ENCODE measurements around the gene UIMC1. TPM values are rescaled to one million over a fixed set of nuclear protein-coding genes. Genes with fewer than 3 reads are reported as not detected.

UIMC1 gene
- total RNA-seq, 1 experiment from 2014 or later, result 38.4 TPM

DNA sequence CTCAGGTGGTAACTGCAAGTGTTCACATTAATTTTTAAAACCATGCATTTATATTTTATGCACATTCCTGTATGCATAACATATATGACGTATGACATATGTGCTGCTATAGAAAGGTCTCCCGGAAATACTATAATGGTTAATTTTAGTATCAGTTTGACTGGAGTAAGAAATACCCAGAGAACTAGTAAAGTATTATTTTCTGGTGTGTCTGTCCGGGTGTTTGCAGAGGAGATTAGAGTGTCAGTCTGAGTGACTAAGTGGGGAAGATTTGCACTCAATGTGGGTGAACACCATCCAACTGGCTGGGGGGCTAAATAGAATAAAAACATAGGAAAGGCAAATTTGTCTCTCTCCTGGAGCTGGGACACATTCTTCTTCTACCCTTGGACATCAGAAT, 26.9 kb downstream of the UIMC1 start:
- intact Hi-C loops (cut with micrococcal nuclease), result no loop called here
- ATAC-seq (no peak), DNase-seq (ENCODE audit: low read depth, low spot score) (no peak)
- BruUV-seq (replicated peaks), result TSS peak; percentile 38
- H3K4me3 ChIP-seq (replicated peaks in 1 of 2; ENCODE audit: low read depth in 1 of 2, low read length in 2 of 2), result no peak overlapping the region
- POLR2A ChIA-PET, result no interaction called here
- H2AFZ ChIP-seq (ENCODE audit: low read depth, low read length, poor library complexity, severe bottlenecking), result no peak overlapping the region
- H3K9me3 ChIP-seq (ENCODE audit: control insufficient read depth in 1 of 2, insufficient read depth in 1 of 2, low read depth in 1 of 2, low read length in 2 of 2), result no peaks in the 10 kb centered on the region
- H3K4me2 ChIP-seq (ENCODE audit: low read length), result no peak overlapping the region
- CTCF ChIA-PET, result no interaction called here
- no peaks in the 10 kb centered on the region for H3K27me3 ChIP-seq (ENCODE audit: insufficient read depth, low read length)
- H3K27ac ChIP-seq (ENCODE audit: low read depth, low read length), result no peak overlapping the region
- no peak for TF ChIP-seq POLR2AphosphoS5 (IDR thresholded peaks at IDR 0.05; ENCODE audit: low read depth, low read length)
- TF ChIP-seq CBX3 (IDR thresholded peaks at IDR 0.05; ENCODE audit: low read depth), result no peak
- no peak for TF ChIP-seq EGR1 (IDR thresholded peaks at IDR 0.05; ENCODE audit: low read depth)
- no peak for TF ChIP-seq EZH2 (IDR thresholded peaks at IDR 0.05)
- TF ChIP-seq POLR2A (IDR thresholded peaks at IDR 0.05; ENCODE audit: borderline replicate concordance, extremely low read depth, insufficient read depth, insufficient read length), result no peak
- no peak for TF ChIP-seq SIN3A (IDR thresholded peaks at IDR 0.05; ENCODE audit: low read depth)
- no peak for TF ChIP-seq EZH2phosphoT487 (IDR thresholded peaks at IDR 0.05; ENCODE audit: borderline replicate concordance)
- TF ChIP-seq FOSL1 (IDR thresholded peaks at IDR 0.05; ENCODE audit: low read depth), result no peak
- TF ChIP-seq SRF (IDR thresholded peaks at IDR 0.05; ENCODE audit: low read depth), result no peak
- no peak for TF ChIP-seq JUND (IDR thresholded peaks at IDR 0.05)
- no peak for TF ChIP-seq ZNF274 (IDR thresholded peaks at IDR 0.05; ENCODE audit: low read depth, low read length)
- no peak for TF ChIP-seq REST (IDR thresholded peaks at IDR 0.05; ENCODE audit: low read depth)
- TF ChIP-seq CEBPB (IDR thresholded peaks at IDR 0.05; ENCODE audit: low read depth), result no peak
- TF ChIP-seq, protein P1, sequence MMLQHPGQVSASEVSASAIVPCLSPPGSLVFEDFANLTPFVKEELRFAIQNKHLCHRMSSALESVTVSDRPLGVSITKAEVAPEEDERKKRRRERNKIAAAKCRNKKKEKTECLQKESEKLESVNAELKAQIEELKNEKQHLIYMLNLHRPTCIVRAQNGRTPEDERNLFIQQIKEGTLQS (IDR thresholded peaks at IDR 0.05), result no peak
- TF ChIP-seq YY1 (IDR thresholded peaks at IDR 0.05; ENCODE audit: extremely low read depth, insufficient replicate concordance, low read depth, low read length), result no peak
- RAD21 ChIA-PET (ENCODE audit: low non-redundant PET in 1 of 2, low total read pairs in 2 of 2, uncharacterized antibody in 2 of 2, unreplicated experiment in 2 of 2), result no interaction called here
- H3K4me1 ChIP-seq (ENCODE audit: control insufficient read depth in 1 of 2, insufficient read depth in 2 of 2, low read length in 2 of 2), result no peaks in the 10 kb centered on the region
- H3K36me3 ChIP-seq (ENCODE audit: control insufficient read depth in 1 of 2, insufficient read depth in 2 of 2, low read length in 2 of 2), result peaks cover 22 to 37% of the 10 kb centered on the region in 2 experiments
- no peaks in the 10 kb centered on the region for H3K9me2 ChIP-seq (ENCODE audit: insufficient read depth)
- 0 out of 2 replicates have a peak, but pooled peaks cover 4% of the 10 kb centered on the region for H4K20me1 ChIP-seq (ENCODE audit: insufficient read depth)
- no peak overlapping the region for H3K9ac ChIP-seq (ENCODE audit: low read length)
- peaks cover 75% of the 10 kb centered on the region for H3K79me2 ChIP-seq (ENCODE audit: insufficient read depth, low read length)

Measured in HCT116 (cell line).